GM13976 (cell line): ENCODE data around the gene MASTL.

ENCODE experiments used
- DNase-seq: peaks from one replicate; pipeline ENCODE4 v3.0.0; 2012; ENCODE audit warnings: low spot score
- in situ Hi-C: fragments of 300-500 bp; cut with MboI; formaldehyde crosslinking; loops from one replicate; pipeline ENCODE4 v1.12.0; 2022; ENCODE audit warnings: low sequenced_read_pairs, mixed read lengths, inconsistent platforms; ENCODE audit not compliant: unreplicated experiment
- TF ChIP-seq, protein P1 (sequence below): IDR thresholded peaks from 2 replicates; pipeline ENCODE4 v1.5.1; 2012; ENCODE audit warnings: borderline replicate concordance, mild to moderate bottlenecking; ENCODE audit not compliant: insufficient read depth; ENCODE audit errors: extremely low read depth, missing control alignments, control extremely low read depth

MASTL gene

DNA sequence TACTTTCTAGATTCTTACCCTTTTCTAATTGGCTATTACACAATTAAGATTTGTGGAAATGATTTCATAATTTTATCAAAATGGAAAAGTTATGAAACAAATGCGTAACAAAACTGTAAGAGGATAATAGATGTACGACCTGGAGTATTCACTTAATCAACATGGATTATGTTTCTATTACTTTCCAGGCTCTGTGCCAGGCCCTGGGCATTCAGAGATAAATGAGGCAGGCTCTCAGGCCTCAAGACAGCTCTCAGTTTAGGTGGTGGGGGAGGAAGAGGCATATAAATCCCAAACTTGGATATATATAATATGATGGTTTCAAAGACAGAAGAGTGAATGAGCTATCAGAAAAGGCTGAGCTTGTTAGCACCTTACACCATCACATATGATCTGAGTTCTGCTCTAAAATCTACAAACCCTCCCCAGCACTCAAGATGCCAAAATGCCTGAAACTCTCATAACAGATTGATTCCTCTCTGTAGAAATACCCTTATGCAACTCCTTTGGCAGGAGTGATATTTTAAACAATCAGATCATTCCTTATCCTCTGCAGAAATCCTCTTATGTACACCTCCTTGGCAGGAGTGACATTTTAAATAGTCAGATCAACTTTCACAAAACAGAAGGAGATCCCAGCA is 42.9 kb downstream of the MASTL start:
- DNase-seq, result no peak
- in situ Hi-C loops, result no loop called here
- TF ChIP-seq, protein P1, sequence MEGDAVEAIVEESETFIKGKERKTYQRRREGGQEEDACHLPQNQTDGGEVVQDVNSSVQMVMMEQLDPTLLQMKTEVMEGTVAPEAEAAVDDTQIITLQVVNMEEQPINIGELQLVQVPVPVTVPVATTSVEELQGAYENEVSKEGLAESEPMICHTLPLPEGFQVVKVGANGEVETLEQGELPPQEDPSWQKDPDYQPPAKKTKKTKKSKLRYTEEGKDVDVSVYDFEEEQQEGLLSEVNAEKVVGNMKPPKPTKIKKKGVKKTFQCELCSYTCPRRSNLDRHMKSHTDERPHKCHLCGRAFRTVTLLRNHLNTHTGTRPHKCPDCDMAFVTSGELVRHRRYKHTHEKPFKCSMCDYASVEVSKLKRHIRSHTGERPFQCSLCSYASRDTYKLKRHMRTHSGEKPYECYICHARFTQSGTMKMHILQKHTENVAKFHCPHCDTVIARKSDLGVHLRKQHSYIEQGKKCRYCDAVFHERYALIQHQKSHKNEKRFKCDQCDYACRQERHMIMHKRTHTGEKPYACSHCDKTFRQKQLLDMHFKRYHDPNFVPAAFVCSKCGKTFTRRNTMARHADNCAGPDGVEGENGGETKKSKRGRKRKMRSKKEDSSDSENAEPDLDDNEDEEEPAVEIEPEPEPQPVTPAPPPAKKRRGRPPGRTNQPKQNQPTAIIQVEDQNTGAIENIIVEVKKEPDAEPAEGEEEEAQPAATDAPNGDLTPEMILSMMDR, result no peak

DNA sequence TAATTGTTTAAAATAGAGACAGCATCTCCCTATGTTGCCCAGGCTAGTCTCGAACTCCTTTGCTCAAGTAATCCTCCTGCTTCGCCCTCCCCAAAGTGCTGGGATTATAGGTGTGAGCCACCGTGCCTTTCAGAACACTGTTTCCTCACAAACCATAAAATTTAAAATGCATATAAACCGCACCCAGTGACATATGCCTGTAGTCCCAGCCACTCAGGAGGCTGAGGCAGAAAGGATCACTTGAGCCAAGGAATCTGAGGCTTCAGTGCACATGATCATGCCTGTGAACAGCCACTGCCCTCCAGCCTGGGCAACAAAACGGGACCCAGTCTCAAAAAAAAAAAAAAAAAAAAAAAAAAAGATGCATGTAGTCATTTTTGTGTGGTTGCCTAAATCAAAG is 48.7 kb downstream of the MASTL start:
- DNase-seq, result no peak
- in situ Hi-C loops, result no loop called here
- TF ChIP-seq, protein P1, result no peak

DNA sequence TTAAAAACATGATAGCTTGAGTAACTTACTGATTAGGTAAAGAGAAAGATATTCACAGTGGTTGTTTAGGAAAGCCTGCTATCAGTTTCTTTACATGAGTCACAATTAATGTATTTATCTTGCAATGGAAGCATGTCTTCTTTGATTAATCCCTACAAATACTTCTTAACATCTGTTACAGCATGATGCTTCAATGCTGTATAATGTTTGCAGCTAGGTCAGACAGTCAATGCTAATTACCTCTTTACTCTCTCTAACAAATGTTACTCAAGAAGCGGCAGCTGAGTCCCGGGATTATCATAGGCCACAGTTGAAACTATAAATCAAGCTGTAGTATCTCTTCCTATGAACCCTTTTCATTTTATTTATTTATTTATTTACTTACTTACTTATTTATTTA is 52.2 kb downstream of the MASTL start:
- DNase-seq, result no peak
- in situ Hi-C loops, result no loop called here
- TF ChIP-seq, protein P1, result no peak

DNA sequence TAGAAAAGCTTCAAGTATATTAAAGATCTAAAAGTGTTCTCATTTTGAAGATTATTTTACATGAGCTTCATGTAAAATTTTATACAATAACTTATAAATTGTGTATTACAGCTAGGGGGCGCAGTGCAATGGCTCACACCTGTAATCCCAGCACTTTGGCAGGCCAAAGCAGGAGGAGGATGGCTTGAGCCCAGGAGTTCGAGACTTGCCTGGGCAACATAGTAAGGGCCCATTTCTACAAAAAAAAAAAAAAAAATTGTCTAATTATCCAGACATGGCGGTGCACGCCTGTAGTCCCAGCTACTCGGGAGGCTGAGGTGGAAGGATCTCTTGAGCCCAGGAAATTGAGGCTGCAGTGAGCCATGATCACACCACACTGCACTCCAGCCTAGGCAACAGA is 68.8 kb downstream of the MASTL start:
- DNase-seq, result no peak
- in situ Hi-C loops, result no loop called here
- TF ChIP-seq, protein P1, result peak; percentile 41

DNA sequence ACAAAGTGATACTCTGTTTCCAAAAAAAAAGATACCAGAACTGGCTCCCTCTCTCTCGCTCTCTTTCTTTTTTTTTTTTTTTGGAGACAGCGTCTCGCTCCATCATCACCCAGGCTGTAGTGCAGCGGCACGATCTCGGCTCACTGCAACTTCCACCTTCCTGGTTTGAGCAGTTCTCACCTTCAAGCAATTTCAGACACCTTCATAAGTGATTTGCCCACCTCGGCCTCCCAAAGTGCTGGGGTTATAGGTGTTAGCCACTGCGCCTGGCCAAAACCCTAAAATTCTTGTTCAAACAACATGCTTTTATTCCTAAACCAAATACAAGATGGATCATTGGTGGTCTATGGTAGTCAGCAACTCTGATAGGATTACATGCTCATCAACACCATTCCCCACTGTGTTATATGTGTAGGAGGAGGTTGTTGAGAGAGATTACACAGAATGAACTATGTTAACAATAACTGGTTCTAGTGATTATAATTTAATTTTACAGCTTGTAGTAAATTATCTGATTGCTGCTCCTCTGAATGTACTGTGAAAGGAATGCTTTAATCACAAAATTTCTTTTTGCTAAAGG is 69.9 kb downstream of the MASTL start:
- TF ChIP-seq, protein P1, result no peak
- in situ Hi-C loops, result no loop called here
- no peak for DNase-seq

DNA sequence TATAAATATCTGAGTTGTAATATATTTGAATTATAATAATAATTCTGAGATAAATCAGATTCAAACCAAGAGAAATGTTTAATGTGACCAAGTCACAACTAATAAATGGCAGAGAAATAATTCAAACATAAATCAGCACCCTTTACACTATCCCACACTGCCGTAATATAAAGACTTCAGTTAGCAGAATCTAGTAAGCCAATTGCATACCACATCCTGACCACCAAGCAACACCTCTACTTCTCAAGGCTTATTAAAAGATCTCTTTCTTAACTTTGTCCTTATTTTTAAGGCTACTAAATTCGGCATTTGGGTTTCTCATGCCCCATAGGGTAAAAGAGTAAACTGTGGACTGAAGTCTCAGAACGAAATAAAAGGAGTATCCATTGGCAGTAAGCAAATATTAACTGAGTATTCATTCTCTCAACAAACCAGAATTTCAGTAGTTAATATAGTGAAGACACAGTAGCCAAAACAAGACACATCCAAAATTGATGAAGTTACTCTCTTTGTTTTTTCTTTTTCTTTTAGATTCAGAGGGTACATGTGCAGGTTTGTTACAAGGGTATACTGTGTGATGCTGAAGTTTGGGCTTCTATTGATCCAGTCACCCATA is 70.6 kb downstream of the MASTL start:
- in situ Hi-C loops, result no loop called here
- DNase-seq, result no peak
- TF ChIP-seq, protein P1, result no peak
